GM18907 (cell line): Measurements from ENCODE around the gene RPS27.
"Not testable (repeated sequence)": the region's sequence is repeated elsewhere in the genome, so short reads cannot be mapped to it uniquely, and the experiment has no call there.

Source experiments
- ATAC-seq: cut with Tn5 transposase; IDR thresholded peaks from one replicate; pipeline ENCODE4 v1.9.1; 2021; ENCODE audit warnings: mild to moderate bottlenecking, moderate library complexity; ENCODE audit not compliant: unreplicated experiment

The RPS27 gene

DNA sequence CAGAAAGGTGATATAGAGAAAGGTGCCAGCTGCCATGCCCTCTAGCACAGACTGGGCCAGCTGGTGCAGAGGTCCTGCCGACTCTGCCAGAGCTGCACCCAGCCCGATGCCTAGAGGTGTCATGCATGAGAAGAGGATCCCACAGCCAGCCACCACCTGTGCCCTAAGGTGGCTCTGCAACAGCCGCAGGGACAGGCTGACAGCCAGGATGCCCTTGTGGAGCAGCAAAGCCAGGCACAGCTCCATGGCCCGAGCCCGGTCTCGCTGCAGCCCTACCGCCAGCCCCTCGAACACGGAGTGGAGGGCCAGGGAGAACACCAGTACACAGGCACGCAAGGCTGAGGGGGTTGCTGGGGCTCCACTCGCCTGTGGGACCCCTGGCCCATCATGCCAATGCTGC is 30.4 kb upstream of the RPS27 start:
- no peak for ATAC-seq

- ATAC-seq = no peak
These were observed 29.1 kb upstream of the RPS27 start for GRCh38 chr1:153961421-153961820.

- ATAC-seq = no peak
These were observed 28.2 kb upstream of the RPS27 start for GRCh38 chr1:153962088-153963029.

- peak; percentile 41 for ATAC-seq
These were observed 27.3 kb upstream of the RPS27 start, which contains the start of gene SLC39A1 for GRCh38 chr1:153963030-153963849. SLC39A1 (minus strand) TSS chr1:153963537; CDS start chr1:153962715, 822 bp downstream.

GRCh38 chr1:153963850-153964331 is 26.7 kb upstream of the RPS27 start:
- peak; percentile 2 for ATAC-seq

GRCh38 chr1:153967107-153967999 is 23.2 kb upstream of the RPS27 start, which contains the start of gene CREB3L4:
CREB3L4 (plus strand) TSS chr1:153967902; CDS start chr1:153968526, 624 bp downstream.
- ATAC-seq = peak; percentile 73

- no peak for ATAC-seq
These were observed 22.6 kb upstream of the RPS27 start for GRCh38 chr1:153968000-153968363.

DNA sequence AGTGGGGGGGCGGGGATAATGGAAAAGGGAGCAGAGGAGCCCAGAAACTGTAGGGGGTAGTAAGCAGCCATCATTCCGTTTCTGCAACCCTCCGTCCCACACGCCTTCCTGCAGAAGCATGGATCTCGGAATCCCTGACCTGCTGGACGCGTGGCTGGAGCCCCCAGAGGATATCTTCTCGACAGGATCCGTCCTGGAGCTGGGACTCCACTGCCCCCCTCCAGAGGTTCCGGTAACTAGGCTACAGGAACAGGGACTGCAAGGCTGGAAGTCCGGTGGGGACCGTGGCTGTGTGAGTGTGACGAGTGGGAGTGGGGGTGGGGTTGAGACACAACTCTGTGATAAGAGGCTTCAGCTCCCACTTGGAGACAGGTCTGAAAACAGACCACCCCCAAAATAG is 22.2 kb upstream of the RPS27 start:
- no peak for ATAC-seq

DNA sequence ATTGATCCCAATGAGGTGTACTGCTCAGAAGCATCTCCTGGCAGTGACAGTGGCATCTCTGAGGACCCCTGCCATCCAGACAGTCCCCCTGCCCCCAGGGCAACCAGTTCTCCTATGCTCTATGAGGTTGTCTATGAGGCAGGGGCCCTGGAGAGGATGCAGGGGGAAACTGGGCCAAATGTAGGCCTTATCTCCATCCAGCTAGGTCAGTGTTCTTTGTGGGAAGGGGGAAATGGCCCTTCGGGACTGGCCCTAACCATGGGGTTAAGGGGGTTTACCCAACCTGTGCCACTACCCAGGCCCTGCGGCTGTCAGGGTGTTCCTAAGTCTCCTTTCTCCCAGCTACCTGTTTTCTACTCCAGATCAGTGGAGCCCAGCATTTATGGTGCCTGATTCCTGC is 21.6 kb upstream of the RPS27 start:
- no peak for ATAC-seq

- no peak for ATAC-seq
These were observed 20.2 kb upstream of the RPS27 start for GRCh38 chr1:153970346-153970745.

DNA sequence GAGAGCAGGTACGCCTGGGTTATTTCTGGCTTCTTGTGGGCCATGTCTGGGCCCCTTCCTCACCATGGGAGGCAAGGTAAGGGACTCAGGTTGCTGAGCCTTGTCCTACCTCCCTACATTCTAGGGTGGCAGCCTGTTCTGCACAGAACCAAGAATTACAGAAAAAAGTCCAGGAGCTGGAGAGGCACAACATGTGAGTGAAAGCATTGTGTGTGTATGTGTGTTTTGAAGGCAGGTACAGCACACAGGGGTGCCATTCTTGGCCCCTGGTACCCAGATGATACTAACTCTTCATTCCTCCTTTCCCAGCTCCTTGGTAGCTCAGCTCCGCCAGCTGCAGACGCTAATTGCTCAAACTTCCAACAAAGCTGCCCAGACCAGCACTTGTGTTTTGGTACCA is 17.5 kb upstream of the RPS27 start:
- no peak for ATAC-seq

DNA sequence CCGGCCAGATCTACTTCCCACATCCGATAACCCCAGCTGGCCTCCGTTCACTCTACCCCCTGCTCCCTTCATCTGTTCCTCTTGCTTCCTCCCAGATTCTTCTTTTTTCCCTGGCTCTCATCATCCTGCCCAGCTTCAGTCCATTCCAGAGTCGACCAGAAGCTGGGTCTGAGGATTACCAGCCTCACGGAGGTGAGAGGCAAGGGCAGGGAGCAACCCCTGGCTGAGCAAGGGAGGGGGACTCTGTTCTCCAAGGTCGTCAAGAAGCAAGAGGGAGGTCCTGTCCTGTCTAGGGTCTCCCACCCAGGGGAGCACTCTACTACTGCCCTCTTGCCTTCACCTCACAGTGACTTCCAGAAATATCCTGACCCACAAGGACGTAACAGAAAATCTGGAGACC is 17.0 kb upstream of the RPS27 start:
- no peak for ATAC-seq

- ATAC-seq = no peak
These were observed 13.7 kb upstream of the RPS27 start for GRCh38 chr1:153976819-153977249.

DNA sequence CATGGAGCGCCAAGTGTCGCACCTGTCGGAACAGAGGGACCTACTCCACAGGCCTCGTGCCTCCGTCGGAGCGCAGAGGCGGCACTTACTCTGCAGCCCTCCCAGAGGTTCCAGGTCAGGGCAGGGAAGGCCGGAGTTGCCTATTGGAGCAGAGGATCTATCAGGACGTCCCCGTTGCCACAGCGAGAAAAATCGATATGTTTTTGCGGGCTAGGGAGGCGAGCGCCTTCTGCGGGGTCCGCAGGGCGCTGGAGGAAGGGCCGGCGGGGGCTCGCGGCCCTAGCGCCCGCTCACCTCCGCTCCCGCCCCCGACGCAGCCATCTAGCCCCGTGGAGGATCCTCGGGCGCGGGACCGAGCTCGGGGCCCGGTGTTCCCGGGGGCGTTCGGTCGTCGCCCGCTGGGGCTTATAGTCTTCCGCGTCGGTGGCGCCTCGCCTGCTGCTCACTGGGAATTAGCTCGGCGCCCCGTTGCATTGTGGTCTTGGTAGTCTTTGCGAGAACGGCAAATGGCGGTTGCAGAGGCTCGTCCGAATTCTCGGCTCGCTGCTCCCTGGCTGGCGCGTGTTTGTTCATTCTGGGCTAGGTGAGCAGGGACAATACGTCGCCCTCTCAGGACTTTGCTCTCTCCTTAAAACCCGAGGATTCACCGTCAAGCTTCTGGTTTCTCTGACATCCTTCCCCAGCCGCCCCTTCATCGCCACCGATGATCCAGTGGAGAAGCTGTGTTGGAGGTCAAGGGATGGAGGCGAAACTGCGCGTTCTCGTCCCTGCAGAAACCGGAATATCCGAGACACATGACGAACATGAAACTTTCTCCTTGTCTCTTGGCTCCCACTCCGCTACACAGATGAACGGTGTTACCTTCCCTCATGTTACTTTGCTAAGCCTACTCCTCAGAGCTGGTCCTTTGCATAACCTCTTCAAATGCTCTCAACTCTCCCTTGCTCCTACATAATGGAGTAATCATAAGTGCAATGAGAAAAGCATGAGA is 13.0 kb upstream of the RPS27 start, which contains the start of gene JTB:
Gene JTB (minus strand): TSS at position 425 of the 991 bp plus-strand sequence. CDS start 422 bp downstream, at position 3.
- ATAC-seq = peak; percentile 74

DNA sequence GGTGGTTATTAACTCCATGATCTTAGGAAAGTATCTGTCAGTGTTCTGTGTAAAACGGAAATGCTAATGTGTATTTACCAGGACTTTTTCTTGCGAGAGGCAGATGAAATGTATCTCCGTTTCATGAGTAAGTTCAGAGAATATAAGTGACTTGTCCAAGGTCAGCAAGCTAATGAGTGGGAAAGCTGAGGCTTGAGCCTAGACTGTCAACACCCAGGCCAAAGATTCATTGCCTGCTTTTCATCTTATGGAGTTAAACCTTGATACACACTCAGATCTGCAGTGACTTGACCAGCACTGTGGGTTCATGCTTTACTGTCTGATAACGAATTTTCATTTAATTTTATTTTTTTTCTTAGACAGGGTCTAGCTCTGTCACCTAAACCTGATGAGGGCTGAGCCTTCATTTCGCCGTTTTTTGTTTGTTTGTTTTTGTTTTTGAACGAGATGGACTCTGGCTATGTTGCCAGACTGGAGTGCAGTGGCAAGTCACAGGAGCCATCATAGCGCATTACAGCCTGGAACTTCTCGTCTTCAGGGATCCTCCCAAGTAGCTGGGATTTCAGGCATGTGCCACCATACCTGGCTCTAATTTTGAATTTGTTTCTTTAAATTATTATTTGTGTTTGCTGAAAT is 12.2 kb upstream of the RPS27 start:
- ATAC-seq = no peak

- ATAC-seq = not testable (repeated sequence)
These were observed 11.5 kb upstream of the RPS27 start for GRCh38 chr1:153979091-153979490.

- ATAC-seq = not testable (repeated sequence)
These were observed 8.8 kb upstream of the RPS27 start for GRCh38 chr1:153981735-153982134.

DNA sequence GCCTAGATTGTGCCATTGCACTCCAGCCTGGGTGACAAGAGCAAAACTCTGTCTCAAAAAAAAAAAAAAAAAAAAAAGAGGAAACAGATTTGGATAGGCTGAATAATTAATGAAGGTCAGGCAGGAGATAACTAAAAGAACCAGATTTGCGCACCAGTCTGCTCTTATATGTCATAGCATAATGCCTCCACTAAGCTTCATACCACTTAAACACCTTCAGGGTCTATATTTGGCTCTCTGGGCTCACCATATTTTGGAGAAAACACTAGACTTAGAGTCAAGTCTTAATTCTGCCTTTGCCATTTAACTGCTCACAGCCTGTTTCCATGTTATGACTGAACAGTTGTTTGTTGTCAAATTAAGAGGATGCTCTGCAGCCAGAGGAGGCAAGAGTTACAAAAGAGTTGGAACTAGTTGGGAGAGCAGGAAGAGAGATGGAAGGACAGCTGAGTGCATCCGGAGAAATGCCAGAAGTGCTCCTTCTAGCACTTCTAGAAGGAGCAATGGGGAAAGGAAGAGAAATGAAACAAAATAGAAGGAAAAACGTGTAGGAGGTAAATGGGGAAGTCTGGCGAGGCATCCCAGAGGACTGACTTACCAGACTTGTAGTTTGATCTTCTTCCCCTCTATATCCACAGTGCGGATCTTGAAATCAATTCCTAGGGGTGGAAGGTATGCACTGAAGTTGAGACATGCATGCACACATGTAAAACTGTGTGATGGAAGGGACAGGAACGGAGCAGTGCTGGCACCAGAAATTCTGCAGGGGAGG is 6.3 kb upstream of the RPS27 start:
- ATAC-seq = no peak
